ACC112 (cell line): ENCODE data around the gene JOSD2.

Experiments used
- H2AFZ ChIP-seq: fragments of 200-600 bp; sonication (generic); one replicate; pipeline ENCODE4 v1.6.0; 2017; ENCODE audit warnings: antibody characterized with exemption, low read length; ENCODE audit not compliant: unreplicated experiment
- H3K27ac ChIP-seq: fragments of 200-600 bp; sonication (generic); 2 replicates; pipeline ENCODE4 v1.5.1; 2014; ENCODE audit warnings: low read depth, mild to moderate bottlenecking, antibody characterized with exemption, low read length, moderate library complexity
- H3K27me3 ChIP-seq: fragments of 200-600 bp; sonication (generic); 2 replicates; pipeline ENCODE4 v1.6.1; 2014; ENCODE audit warnings: mild to moderate bottlenecking, antibody characterized with exemption, low read length, moderate library complexity, mixed read lengths; ENCODE audit not compliant: insufficient read depth
- H3K36me3 ChIP-seq: fragments of 200-600 bp; sonication (generic); 2 replicates; pipeline ENCODE4 v1.6.1; 2016; ENCODE audit warnings: mild to moderate bottlenecking, antibody characterized with exemption, low read length, moderate library complexity, mixed read lengths; ENCODE audit not compliant: insufficient read depth
- H3K4me1 ChIP-seq: fragments of 200-600 bp; sonication (generic); one replicate; pipeline ENCODE4 v1.6.1; 2016; ENCODE audit warnings: low read length, mixed read lengths; ENCODE audit not compliant: insufficient read depth, unreplicated experiment, control insufficient read depth
- H3K4me3 ChIP-seq: fragments of 200-600 bp; sonication (generic); 2 replicates; pipeline ENCODE4 v1.5.1; 2014; ENCODE audit warnings: mild to moderate bottlenecking, low read depth, low read length
- H3K79me2 ChIP-seq: fragments of 200-600 bp; sonication (generic); one replicate; pipeline ENCODE4 v1.6.0; 2016; ENCODE audit warnings: low read length; ENCODE audit not compliant: control insufficient read depth, unreplicated experiment, insufficient read depth

The JOSD2 gene, protein sequence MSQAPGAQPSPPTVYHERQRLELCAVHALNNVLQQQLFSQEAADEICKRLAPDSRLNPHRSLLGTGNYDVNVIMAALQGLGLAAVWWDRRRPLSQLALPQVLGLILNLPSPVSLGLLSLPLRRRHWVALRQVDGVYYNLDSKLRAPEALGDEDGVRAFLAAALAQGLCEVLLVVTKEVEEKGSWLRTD

DNA sequence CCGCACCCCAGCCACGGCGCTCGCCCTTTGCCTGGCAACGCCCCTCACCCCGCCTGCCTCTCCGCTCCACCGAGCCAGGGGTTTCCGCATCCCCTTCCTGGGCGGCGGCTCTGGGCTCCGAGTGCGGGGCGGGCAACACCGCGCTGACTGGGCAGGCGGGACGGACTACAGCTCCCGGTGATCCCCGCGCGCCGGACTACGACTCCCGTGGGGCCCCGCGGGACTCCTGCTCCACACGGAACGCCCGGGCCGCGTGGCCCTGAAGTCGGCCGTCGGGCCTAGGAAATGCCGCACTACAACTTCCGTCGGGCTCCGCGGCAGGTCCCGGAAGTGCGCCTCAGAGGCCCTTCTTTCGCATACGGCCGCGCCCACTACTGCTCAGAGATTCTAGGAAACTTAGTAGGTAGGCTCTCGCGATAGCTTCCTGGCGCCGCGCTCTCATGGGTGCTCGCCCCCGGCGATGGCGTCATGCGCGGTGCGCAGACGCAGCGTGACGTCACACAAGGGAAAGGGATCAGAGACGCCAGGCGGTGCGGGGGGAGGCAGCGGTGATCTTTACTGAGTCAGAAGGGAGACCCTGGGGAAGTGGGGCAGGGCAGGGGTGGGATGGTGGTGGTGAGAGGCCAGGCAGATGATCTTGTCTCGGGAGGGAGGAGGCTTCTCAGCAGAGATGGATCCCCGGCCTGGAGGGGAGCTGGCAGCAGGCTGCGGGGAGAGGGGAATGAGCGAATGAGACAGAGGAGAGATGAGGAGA, at the start of gene JOSD2:
Gene JOSD2 (minus strand): TSS at position 123 of the 754 bp plus-strand sequence. CDS start 760 bp downstream, outside the sequence.
- Histone ChIP-seq H3K79me2 (peaks cover 9% of the 10 kb centered on the region), H3K4me1 (no peaks in the 10 kb centered on the region), H3K27ac (peak within 1 kb of the TSS; percentile 61), H2AFZ (peak within 1 kb of the TSS; percentile 69), H3K4me3 (peak within 1 kb of the TSS; percentile 96), H3K27me3 (no peaks in the 10 kb centered on the region), H3K36me3 (no peaks in the 10 kb centered on the region)

DNA sequence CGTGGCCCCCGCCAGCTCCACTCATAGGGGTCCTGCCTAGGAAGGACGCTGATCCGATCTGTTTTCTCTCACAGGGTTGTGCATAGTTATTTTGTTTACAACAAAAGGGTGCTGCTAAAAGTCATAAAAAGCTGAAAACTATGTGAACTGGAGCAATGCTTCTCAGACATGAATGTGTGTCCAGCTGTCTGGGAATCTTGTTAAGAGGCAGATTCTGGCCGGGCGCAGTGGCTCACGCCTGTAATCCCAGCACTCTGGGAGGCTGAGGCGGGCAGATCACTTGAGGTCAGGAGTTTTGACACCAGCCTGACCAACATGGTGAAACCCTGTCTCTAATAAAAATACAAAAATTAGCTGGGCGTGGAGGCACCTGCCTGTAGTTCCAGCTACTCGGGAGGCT, 48.6 kb upstream of the JOSD2 start:
- H3K27me3 ChIP-seq = peaks cover 19% of the 10 kb centered on the region
- H3K4me3 ChIP-seq = no peak overlapping the region
- H3K36me3 ChIP-seq = no peaks in the 10 kb centered on the region
- no peak overlapping the region for H2AFZ ChIP-seq
- no peaks in the 10 kb centered on the region for H3K4me1 ChIP-seq
- H3K79me2 ChIP-seq = no peaks in the 10 kb centered on the region
- H3K27ac ChIP-seq = no peak overlapping the region

DNA sequence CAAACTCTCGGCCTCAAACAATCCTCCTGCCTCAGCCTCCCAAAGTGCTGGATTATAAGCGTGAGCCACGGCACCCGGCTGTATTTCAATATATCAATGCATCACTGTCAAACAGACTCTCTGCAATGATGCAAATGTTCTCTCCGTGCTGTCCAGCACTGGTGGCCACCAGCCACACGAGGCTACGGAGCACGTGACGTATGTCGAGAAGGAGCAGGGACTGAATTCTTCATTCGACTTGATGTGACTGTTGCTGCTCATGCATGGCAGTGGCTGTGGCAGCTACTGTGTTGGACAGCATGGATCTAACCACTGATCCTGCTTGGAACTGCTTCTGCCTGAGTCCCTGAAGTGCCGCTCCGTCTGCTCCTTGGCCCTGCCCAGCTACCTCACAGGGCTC, 47.5 kb upstream of the JOSD2 start:
- H3K36me3 ChIP-seq = no peaks in the 10 kb centered on the region
- no peaks in the 10 kb centered on the region for H3K79me2 ChIP-seq
- H2AFZ ChIP-seq = no peak overlapping the region
- no peak overlapping the region for H3K27ac ChIP-seq
- H3K27me3 ChIP-seq = peaks cover 8% of the 10 kb centered on the region; the same call in 1 of the 2 replicates
- H3K4me1 ChIP-seq = no peaks in the 10 kb centered on the region
- H3K4me3 ChIP-seq = no peak overlapping the region

DNA sequence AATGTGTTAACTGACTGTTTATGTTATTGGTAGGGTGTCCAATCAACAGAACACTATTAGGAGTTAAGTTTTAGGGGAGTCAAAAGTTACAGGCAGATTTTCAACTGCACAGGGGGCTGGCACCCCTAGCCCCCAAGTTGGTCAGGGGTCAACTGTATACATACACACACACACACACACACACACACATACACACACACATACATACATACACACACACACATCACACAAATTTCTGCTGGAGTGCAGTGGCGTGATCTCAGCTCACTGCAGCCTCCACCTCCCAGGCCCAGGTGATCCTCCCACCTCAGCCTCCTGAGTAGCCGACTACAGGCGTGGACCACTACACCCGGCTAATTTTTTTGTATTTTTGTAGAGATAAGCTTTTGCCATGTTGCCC, 47.0 kb upstream of the JOSD2 start:
- Histone ChIP-seq H3K4me1 (no peaks in the 10 kb centered on the region), H3K27me3 (peaks cover 7% of the 10 kb centered on the region; the same call in 1 of the 2 replicates), H3K4me3 (no peak overlapping the region), H3K79me2 (no peaks in the 10 kb centered on the region), H2AFZ (no peak overlapping the region), H3K36me3 (no peaks in the 10 kb centered on the region), H3K27ac (no peak overlapping the region)

DNA sequence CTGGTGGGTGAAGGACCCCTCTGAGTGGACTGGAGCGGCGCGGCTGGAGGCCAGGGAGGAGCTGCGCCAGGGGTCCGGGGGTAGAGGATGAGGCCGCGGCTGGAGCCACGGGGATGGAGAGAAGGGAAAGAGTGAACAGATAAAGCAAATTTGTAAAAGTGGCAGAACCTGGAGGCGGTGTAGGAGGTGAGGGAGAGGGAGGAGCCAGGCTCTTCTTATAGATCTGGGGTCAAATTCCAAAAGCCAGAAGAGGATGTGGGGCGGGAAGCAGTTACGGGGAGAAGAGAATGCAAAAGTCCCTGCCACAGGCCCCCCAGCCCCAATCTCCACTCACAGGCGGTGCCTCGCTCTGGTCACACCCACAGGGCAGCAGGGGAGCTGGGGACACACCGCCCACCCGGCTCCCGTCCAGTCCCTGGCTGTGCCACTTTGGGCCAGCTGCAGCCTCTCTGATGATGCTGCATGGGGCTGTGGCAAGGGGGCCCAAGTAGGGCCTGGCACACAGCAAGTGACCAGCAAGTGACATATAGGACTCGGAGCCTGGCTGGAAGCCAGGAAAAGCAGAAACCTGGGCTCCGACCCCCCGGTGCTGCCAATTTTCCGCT, 46.1 kb upstream of the JOSD2 start:
- H3K79me2 ChIP-seq = no peaks in the 10 kb centered on the region
- peaks cover 10% of the 10 kb centered on the region for H3K27me3 ChIP-seq
- no peaks in the 10 kb centered on the region for H3K36me3 ChIP-seq
- H3K4me1 ChIP-seq = no peaks in the 10 kb centered on the region
- H2AFZ ChIP-seq = no peak overlapping the region
- H3K27ac ChIP-seq = no peak overlapping the region
- H3K4me3 ChIP-seq = no peak overlapping the region

DNA sequence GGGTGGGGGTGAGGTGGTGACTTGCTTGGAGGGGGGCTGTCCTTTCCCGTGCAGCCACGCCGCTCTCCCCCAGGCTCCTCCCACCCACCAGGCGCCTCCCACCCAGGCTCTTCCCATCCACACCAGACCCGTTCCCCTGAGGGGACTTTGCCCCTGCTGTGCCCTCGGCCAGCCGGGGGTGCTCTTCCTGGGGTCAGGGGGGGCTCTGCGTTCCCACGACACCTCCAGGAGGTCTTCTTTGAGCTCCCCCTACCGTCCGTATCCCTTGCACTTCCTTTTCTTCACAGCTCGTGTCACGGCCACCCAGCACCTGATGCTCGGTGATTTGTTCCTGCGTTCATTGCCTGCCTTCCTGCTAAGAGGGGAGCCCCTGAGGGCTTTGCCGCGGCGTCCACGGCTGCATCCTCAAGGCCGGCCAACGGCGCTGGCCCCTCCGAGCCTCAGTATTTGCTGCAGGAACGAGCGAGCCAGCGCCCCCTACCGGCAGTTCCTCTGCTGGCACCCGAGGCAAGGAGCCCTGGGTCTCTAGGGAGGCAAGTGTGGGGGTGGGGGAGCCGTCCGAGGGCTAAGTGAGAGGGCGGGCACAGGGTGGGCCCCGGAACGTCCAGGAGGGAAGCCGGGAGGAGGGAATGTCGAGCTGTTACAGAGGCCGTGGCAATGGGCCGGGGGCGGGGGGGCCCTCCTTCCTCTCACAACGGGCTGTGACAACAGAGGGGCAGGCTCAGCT, 45.5 kb upstream of the JOSD2 start:
- no peaks in the 10 kb centered on the region for H3K79me2 ChIP-seq
- peaks cover 16% of the 10 kb centered on the region for H3K27me3 ChIP-seq
- peak overlapping the region; percentile 62 for H2AFZ ChIP-seq
- no peak overlapping the region for H3K27ac ChIP-seq
- H3K4me3 ChIP-seq = peak overlapping the region; percentile 70
- no peaks in the 10 kb centered on the region for H3K4me1 ChIP-seq
- no peaks in the 10 kb centered on the region for H3K36me3 ChIP-seq

DNA sequence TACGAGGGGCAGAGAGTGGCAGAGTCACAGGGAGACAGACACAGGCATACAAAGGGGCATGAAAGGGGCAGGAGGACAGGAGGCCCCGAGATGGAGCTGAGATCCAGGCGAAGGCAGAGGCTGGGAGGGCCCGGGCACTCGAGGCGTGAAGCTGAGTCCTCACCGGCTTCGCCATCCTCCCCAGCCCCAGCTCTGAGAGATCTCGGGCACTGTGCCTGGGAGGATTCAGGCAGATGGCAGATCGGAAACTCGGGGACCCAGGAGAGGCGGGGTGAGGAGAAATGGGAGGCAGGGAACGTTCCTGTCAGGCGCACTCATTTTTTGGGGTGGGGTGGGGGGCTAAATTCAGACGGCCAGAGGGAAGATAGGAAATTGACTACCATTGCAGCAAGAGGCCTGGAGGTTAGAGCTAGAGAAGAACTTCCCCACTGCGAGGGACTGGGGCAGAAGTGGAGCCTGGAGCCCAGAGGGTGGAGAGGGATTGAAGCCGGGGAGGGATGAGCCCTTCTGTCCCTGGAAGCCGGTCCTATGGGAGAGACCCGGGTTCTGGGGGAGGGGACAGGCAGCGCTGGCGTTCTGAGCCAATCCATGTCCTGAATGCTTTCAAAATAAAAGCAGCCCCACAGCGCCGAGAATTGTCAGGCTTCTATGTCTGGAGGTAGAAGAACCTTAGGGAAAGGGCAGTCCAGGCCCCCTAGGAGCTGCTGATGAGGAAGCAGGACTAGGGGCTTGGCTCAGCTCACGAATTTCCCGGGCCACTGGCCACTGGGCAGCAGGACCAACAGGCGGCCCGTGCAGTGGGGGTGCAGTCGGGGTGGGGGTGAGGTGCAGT, 44.7 kb upstream of the JOSD2 start:
- H3K36me3 ChIP-seq = no peaks in the 10 kb centered on the region
- no peaks in the 10 kb centered on the region for H3K4me1 ChIP-seq
- H3K27ac ChIP-seq = no peak overlapping the region
- peak overlapping the region; percentile 70 for H3K4me3 ChIP-seq
- H3K79me2 ChIP-seq = no peaks in the 10 kb centered on the region
- H2AFZ ChIP-seq = no peak overlapping the region
- peaks cover 21% of the 10 kb centered on the region for H3K27me3 ChIP-seq

DNA sequence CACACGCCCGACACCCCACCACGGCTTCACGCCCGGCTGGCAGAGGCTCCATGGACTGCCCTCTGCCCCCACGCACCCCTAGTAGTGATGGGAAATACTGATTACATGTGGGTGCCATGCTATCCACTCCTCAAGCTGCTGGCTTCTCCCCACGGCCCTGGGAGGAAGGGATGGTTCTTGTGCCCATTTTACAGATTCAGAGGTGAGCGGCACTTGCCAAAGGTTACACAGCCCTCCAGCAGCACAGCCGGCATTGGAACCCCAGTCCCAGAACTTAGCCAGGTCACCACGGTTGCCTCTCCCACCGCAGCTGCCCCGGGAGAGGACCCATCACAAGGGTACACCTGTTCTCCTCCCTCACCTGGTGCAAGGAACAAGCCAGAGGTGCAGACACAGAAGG, 44.0 kb upstream of the JOSD2 start:
- H3K36me3 ChIP-seq = no peaks in the 10 kb centered on the region
- no peak overlapping the region for H3K27ac ChIP-seq
- H2AFZ ChIP-seq = no peak overlapping the region
- H3K79me2 ChIP-seq = no peaks in the 10 kb centered on the region
- H3K4me3 ChIP-seq = no peak overlapping the region
- no peaks in the 10 kb centered on the region for H3K4me1 ChIP-seq
- peaks cover 21% of the 10 kb centered on the region for H3K27me3 ChIP-seq

DNA sequence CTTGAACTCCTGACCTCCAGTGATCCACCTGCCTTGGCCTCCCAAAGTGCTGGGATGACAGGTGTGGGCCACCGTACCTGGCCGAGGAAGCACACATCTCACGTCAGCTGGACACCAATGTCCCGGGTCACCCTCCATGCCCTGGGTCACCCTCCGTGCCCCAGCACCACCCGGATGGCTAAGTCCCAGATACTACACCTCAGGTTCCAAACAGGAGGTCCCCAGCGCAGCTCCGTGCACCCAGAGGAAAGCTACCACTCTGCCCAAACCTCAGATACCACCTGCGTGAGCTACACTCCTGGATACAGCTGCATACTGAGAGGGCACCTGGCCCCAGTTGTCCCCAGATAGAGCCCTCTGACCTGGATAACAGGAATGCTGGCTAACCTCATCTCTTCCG, 43.2 kb upstream of the JOSD2 start:
- Histone ChIP-seq H3K79me2 (no peaks in the 10 kb centered on the region), H3K36me3 (no peaks in the 10 kb centered on the region), H3K4me3 (no peak overlapping the region), H3K27me3 (peaks cover 21% of the 10 kb centered on the region), H3K27ac (no peak overlapping the region), H3K4me1 (no peaks in the 10 kb centered on the region), H2AFZ (no peak overlapping the region)

DNA sequence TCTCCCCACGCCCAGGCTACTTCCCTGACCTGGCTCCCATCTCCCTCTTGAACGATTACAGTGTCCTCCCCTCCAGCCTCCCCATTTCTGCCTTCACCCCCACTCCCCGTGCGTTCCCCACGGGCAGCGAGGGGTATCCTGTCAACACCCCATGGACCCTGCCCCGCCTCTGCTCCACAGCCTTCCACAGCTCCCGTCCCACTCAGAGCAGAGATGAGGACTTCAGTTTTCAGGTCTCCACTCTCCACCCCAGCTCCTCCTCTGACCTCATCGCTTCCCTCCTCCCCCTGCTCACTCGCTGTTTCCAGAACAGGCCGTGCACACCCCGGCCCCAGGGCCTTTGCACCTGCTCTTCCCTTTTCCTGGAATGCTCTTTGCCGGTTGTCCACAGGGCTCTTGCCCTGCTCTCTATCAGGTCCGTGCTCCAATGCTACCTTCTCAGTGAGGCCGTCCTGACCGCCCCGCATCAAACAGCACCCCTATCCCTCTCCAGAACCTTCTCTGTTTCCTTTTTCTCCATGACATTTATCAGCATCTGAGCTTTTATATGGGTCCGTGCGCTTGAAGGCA, 42.2 kb upstream of the JOSD2 start:
- no peak overlapping the region for H3K27ac ChIP-seq
- no peak overlapping the region for H2AFZ ChIP-seq
- H3K4me3 ChIP-seq = no peak overlapping the region
- no peaks in the 10 kb centered on the region for H3K36me3 ChIP-seq
- no peaks in the 10 kb centered on the region for H3K4me1 ChIP-seq
- H3K79me2 ChIP-seq = no peaks in the 10 kb centered on the region
- peaks cover 21% of the 10 kb centered on the region for H3K27me3 ChIP-seq
